SK-N-MC (cell line): ENCODE measurements around the gene OCRL.

Experiments
- EZH2 ChIP-seq: fragments of 200-600 bp; sonication (generic); IDR thresholded peaks from one replicate; pipeline ENCODE4 v1.6.1; 2017; ENCODE audit warnings: antibody characterized with exemption
- FOXP2 ChIP-seq: optimal IDR thresholded peaks from 2 replicates; pipeline ENCODE3; 2011; ENCODE audit warnings: mild to moderate bottlenecking, moderate library complexity; ENCODE audit not compliant: insufficient read depth; ENCODE audit errors: extremely low read length, control extremely low read depth
- POLR2AphosphoS5 ChIP-seq: IDR thresholded peaks from 2 replicates; pipeline ENCODE4 v1.6.1; 2012; ENCODE audit warnings: mild to moderate bottlenecking, low read depth, low read length, borderline replicate concordance

DNA sequence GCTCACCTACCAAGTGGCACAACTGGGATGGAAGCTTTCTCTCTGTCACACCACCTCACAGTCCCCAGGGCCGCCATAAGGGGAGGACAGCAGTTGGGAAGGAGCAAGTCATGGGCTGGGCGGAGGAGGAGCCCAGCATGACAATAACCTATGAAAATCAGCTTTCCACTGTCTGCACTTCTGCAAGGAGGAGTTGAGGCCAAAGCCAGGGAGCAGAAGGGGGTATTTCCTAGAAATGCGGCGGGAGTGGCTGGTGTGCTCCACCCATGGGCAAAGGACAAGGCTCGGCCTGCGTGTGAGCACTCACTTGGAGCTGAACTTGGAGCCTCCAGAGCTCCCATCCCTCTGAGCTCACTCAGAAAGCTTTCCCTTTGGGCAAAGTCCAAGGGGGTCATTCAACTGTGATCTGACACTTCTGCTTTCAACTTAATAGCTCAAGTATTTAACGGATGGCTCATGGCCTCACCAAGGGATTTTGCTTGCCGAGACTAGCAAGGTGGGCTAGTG, 96.2 kb downstream of the OCRL start:
- TF ChIP-seq POLR2AphosphoS5 (no peak), FOXP2 (no peak), EZH2 (no peak)
